Calu3 (cell line): Measurements from ENCODE around the gene SLC39A6. TPM values are rescaled to one million over a fixed set of nuclear protein-coding genes. Genes with fewer than 3 reads are reported as not detected.
"Not testable (repeated sequence)": the region's sequence is repeated elsewhere in the genome, so short reads cannot be mapped to it uniquely, and the experiment has no call there.

ENCODE experiments used
- BruUV-seq: library from RNA; stranded (reverse); fragments of 400-500 nt; replicated peaks from 2 replicates; lab custom pipeline; 2021; lab: Mats Ljungman, UMichigan
- CTCF ChIA-PET: fragments of 300-600 bp; sonication (Branson Sonifier 250); formaldehyde crosslinking; loops from one replicate; lab custom pipeline; 2022; ENCODE audit warnings: antibody characterized with exemption; lab: Charles Lee
- DNase-seq: peaks from one replicate; pipeline ENCODE4 v3.0.0; 2022
- H3K27ac Mint-ChIP-seq: one replicate; pipeline ENCODE4 v1.8.0; 2022; ENCODE audit warnings: mixed read lengths; ENCODE audit not compliant: unreplicated experiment
- H3K27me3 Mint-ChIP-seq: one replicate; pipeline ENCODE4 v1.8.0; 2022; ENCODE audit warnings: mixed read lengths; ENCODE audit not compliant: unreplicated experiment
- H3K36me3 Mint-ChIP-seq: one replicate; pipeline ENCODE4 v1.8.0; 2022; ENCODE audit warnings: mild to moderate bottlenecking, moderate library complexity, mixed read lengths; ENCODE audit not compliant: insufficient read depth, unreplicated experiment
- H3K4me1 Mint-ChIP-seq: one replicate; pipeline ENCODE4 v1.8.0; 2022; ENCODE audit warnings: mild to moderate bottlenecking, low read depth, mixed read lengths; ENCODE audit not compliant: unreplicated experiment
- H3K4me3 Mint-ChIP-seq: one replicate; pipeline ENCODE4 v1.8.0; 2022; ENCODE audit warnings: mild to moderate bottlenecking, low read depth, moderate library complexity, mixed read lengths; ENCODE audit not compliant: unreplicated experiment
- H3K9me3 Mint-ChIP-seq: one replicate; pipeline ENCODE4 v1.8.0; 2022; ENCODE audit warnings: low read depth, mixed read lengths; ENCODE audit not compliant: unreplicated experiment
- CTCF ChIP-seq: fragments of 200-600 bp; IDR thresholded peaks from one replicate; pipeline ENCODE4 v1.8.0; 2022; ENCODE audit warnings: antibody characterized with exemption; ENCODE audit not compliant: unreplicated experiment
- intact Hi-C: fragments of 100-400 bp; cut with micrococcal nuclease; formaldehyde crosslinking; loops from one replicate; pipeline ENCODE4 v1.10.0; 2022; ENCODE audit not compliant: unreplicated experiment
- total RNA-seq: library from RNA; stranded (reverse); gene quantifications from 2 replicates; pipeline ENCODE4 v1.2.3, GENCODE V29; 2022

The SLC39A6 gene
- total RNA-seq, 1 experiment from 2014 or later: 62.9 TPM

- CTCF ChIA-PET: interaction anchor here (0.6 kb wide), 1 partner anchor 27 kb away, joined by 3 read pairs; no protein-coding TSS in a partner anchor
- Mint-ChIP-seq H3K9me3 (no peaks in the 10 kb centered on the region), H3K4me3 (no peak overlapping the region), H3K27me3 (peaks cover 16% of the 10 kb centered on the region), H3K27ac (no peak overlapping the region), H3K36me3 (no peaks in the 10 kb centered on the region), H3K4me1 (no peaks in the 10 kb centered on the region)
- TF ChIP-seq CTCF: no peak
- DNase-seq: peak; percentile 4
- BruUV-seq: no TSS peak
- intact Hi-C loops: no loop called here
Observed at GRCh38 chr18:36075862-36076587, 53.1 kb downstream of the SLC39A6 start.

- no peak for DNase-seq
- no peak overlapping the region for H3K4me3 Mint-ChIP-seq
- no peaks in the 10 kb centered on the region for H3K36me3 Mint-ChIP-seq
- no peak overlapping the region for H3K27ac Mint-ChIP-seq
- intact Hi-C loops: no loop called here
- H3K27me3 Mint-ChIP-seq: peaks cover under 1% of the 10 kb centered on the region
- CTCF ChIA-PET: no interaction called here
- BruUV-seq: no TSS peak
- TF ChIP-seq CTCF: no peak
- no peaks in the 10 kb centered on the region for H3K4me1 Mint-ChIP-seq
- no peaks in the 10 kb centered on the region for H3K9me3 Mint-ChIP-seq
Observed at GRCh38 chr18:36074435-36074834, 54.7 kb downstream of the SLC39A6 start.

- BruUV-seq: no TSS peak
- intact Hi-C loops: no loop called here
- CTCF ChIA-PET: no interaction called here
- Mint-ChIP-seq H3K27ac (no peak overlapping the region), H3K27me3 (no peaks in the 10 kb centered on the region), H3K9me3 (no peaks in the 10 kb centered on the region), H3K4me1 (no peaks in the 10 kb centered on the region), H3K4me3 (no peak overlapping the region), H3K36me3 (no peaks in the 10 kb centered on the region)
- TF ChIP-seq CTCF: no peak
- DNase-seq: no peak
Observed at GRCh38 chr18:36073676-36074075, 55.5 kb downstream of the SLC39A6 start.

GRCh38 chr18:36072406-36072805 is 56.7 kb downstream of the SLC39A6 start:
- H3K36me3 Mint-ChIP-seq, CTCF ChIA-PET, H3K9me3 Mint-ChIP-seq, intact Hi-C loops, DNase-seq, H3K4me3 Mint-ChIP-seq, H3K27me3 Mint-ChIP-seq, H3K4me1 Mint-ChIP-seq, BruUV-seq, H3K27ac Mint-ChIP-seq: not testable (repeated sequence)
